Heart right ventricle (tissue), 16 donors: ENCODE data around the gene SLIT1. TPM values are rescaled to one million over a fixed set of nuclear protein-coding genes. Genes with fewer than 3 reads are reported as not detected.

Experiments used
- ATAC-seq, 8 donors: fragments of 200-7000 bp; cut with Tn5 transposase; one replicate each; pipeline ENCODE4 v1.9.1; 2020; ENCODE audit warnings: mild to moderate bottlenecking in 8 of 8, moderate library complexity in 8 of 8, moderate number of reproducible peaks in 1 of 8
- DNase-seq, 2 donors: peaks; one replicate each; pipeline ENCODE4 v3.0.0-alpha.2; 2020
- H3K27ac ChIP-seq, 10 donors: fragments of 200-600 bp; sonication (generic) in 2 of 10; one replicate each; pipeline versions ENCODE4 v1.5.0 to v1.8.0; 2020 to 2022; ENCODE audit warnings: mild to moderate bottlenecking in 3 of 10
- H3K27me3 ChIP-seq, 7 donors: fragments of 200-600 bp; one replicate each; pipeline ENCODE4 v1.8.0; 2021 to 2022; ENCODE audit warnings: mild to moderate bottlenecking in 2 of 7
- H3K36me3 ChIP-seq, 9 donors: fragments of 200-600 bp; sonication (generic) in 1 of 9; one replicate each; pipeline versions ENCODE4 v1.5.0 to v1.8.0; 2020 to 2022; ENCODE audit warnings: mild to moderate bottlenecking in 2 of 9
- H3K4me1 ChIP-seq, 9 donors: fragments of 200-600 bp; sonication (generic) in 1 of 9; one replicate each; pipeline versions ENCODE4 v1.5.0 to v1.8.0; 2020 to 2022; ENCODE audit warnings: mild to moderate bottlenecking in 4 of 9
- H3K4me3 ChIP-seq, 10 donors: fragments of 200-600 bp; sonication (generic) in 2 of 10; one replicate each; pipeline versions ENCODE4 v1.5.0 to v1.8.0; 2020 to 2022; ENCODE audit warnings: mild to moderate bottlenecking in 7 of 10, moderate library complexity in 2 of 10
- H3K9me3 ChIP-seq, 11 donors: fragments of 200-600 bp in 10 of 11; sonication (generic) in 2 of 11; one replicate each; pipeline versions ENCODE4 v1.5.0 to v1.8.0; 2013 to 2022; ENCODE audit warnings: mild to moderate bottlenecking in 2 of 11, control low read depth in 1 of 11, moderate library complexity in 1 of 11
- CTCF ChIP-seq, 9 donors: fragments of 200-600 bp; sonication (generic) in 2 of 9; IDR thresholded peaks; one replicate each; pipeline versions ENCODE4 v1.5.0 to v1.8.0; 2021 to 2022; ENCODE audit warnings: antibody characterized with exemption in 9 of 9, mild to moderate bottlenecking in 5 of 9, moderate library complexity in 1 of 9
- WGBS, 2 donors: extraction: QIAGEN DNeasy Blood & Tissue Kit; methylation state at CpG; one replicate each; pipeline ENCODE4 v1.1.7; 2013; ENCODE audit warnings: inconsistent platforms in 1 of 2; 5-methylcytosine and 5-hydroxymethylcytosine counted together
- intact Hi-C, 10 donors: fragments of 100-400 bp; cut with DNase I; formaldehyde crosslinking; loops; one replicate each; pipeline versions ENCODE4 v1.11.1 to v1.14.2; 2022
- polyA plus RNA-seq, 2 donors: library from polyadenylated mRNA; stranded (reverse); fragments of 200-250 nt; gene quantifications; one replicate each; pipeline ENCODE4 v1.2.3, GENCODE V29; 2013
- total RNA-seq, 10 donors: library from RNA; stranded (reverse); fragmentation: NEBNext Ultra II Directional in 3 of 10; extraction: Animal tissue kit (Norgen Biotek cat#: 25700) in 3 of 10; gene quantifications; one replicate each; pipeline versions ENCODE4 v1.2.1 to v1.2.4, GENCODE V29; 2021 to 2023
- donor health status: Arrhythmogenic right ventricular cardiomyopathy.
- donor health status: ischemic (EF 13 %, LVEDD 7.1; RV severe dilation, severe dysfunction).
- donor health status: healthy with polysubstance abuse.
- donor health status: DM: no; HTN: yes; CAD: no.
- donor health status: DM: no; HTN: no; CAD: no.
- donor health status: ischemic (EF 25% LVEDD 6.9; RV normal size, moderate dysfunction).
- donor health status: ischemic (EF 25% LVEDD 5.7; RV mildly dilated, moderate dysfunction).
- donor health status: healthy.
- donor health status: DM: yes; HTN: yes; CAD: no.
- donor health status: Ischemic cardiomyopathy.
- donor health status: ischemic (EF 35%, LVEDD 5.7; RV mildly dilated, moderate dysfunction).
- donor health status: nonischemic (EF 11% LVEDD 7.7; RV severe dilation, severe dysfunction).
- donor health status: DM: yes; HTN: yes; CAD: no.
- donor health status: PGD.
- donor health status: ischemic (EF 29% LVEDD 5.4; RV normal size, mild dysfunction).
- donor health status: nonischemic (EF 23%, LVEDD 6.1; RV moderate dilation, normal function).

The SLIT1 gene
- total and polyA plus RNA-seq, 12 donors, result 0.04 to 0.31 (median 0.13) TPM; not detected in 1

GRCh38 chr10:97224483-97225435 lies 39.0 kb upstream of the SLIT1 start:
- intact Hi-C loops, result no loop called here
- WGBS, 2 donors, result 80 to 84% methylated on average over 4 of the region's 4 CpGs
- Histone ChIP-seq H3K4me1 (peaks cover 0 to 11% (median 0%) of the 10 kb centered on the region in 9 donors), H3K36me3 (peaks cover 0 to 77% (median 5%) of the 10 kb centered on the region in 9 donors), H3K27me3 (no peaks in the 10 kb centered on the region), H3K27ac (no peak overlapping the region), H3K9me3 (no peaks in the 10 kb centered on the region), H3K4me3 (no peak overlapping the region)
- DNase-seq, result no peak
- no peak for ATAC-seq
- no peak for TF ChIP-seq CTCF (IDR thresholded peaks at IDR 0.05)

- DNase-seq (no peak), ATAC-seq (no peak)
- intact Hi-C loops, result no loop called here
- Histone ChIP-seq H3K4me3 (no peak overlapping the region), H3K27ac (no peak overlapping the region), H3K27me3 (no peaks in the 10 kb centered on the region), H3K9me3 (no peaks in the 10 kb centered on the region), H3K36me3 (peaks cover 0 to 54% (median 0%) of the 10 kb centered on the region in 9 donors), H3K4me1 (peaks cover 0 to 22% (median 0%) of the 10 kb centered on the region in 9 donors)
- 90 to 94% methylated on average over 6 of the region's 6 CpGs for WGBS, 2 donors
- no peak for TF ChIP-seq CTCF (IDR thresholded peaks at IDR 0.05)
Observed at GRCh38 chr10:97222326-97222961, 36.7 kb upstream of the SLIT1 start.

- Histone ChIP-seq H3K4me1 (peaks cover 0 to 27% (median 0%) of the 10 kb centered on the region in 9 donors), H3K9me3 (no peaks in the 10 kb centered on the region), H3K27me3 (no peaks in the 10 kb centered on the region), H3K27ac (no peak overlapping the region), H3K4me3 (no peak overlapping the region), H3K36me3 (peaks cover 0 to 33% (median 0%) of the 10 kb centered on the region in 9 donors)
- intact Hi-C loops, result no loop called here
- TF ChIP-seq CTCF (IDR thresholded peaks at IDR 0.05), result no peak
- ATAC-seq, result no peak
- 92 to 95% methylated on average over 3 of the region's 3 CpGs for WGBS, 2 donors
- DNase-seq, result no peak
Observed at GRCh38 chr10:97220355-97220754, 34.6 kb upstream of the SLIT1 start.

- whole genome bisulfite sequencing, 2 donors, result 83 to 90% methylated on average over 3 of the region's 3 CpGs
- H3K36me3 ChIP-seq, result peaks cover 0 to 7% (median 0%) of the 10 kb centered on the region in 9 donors
- DNase-seq (no peak), ATAC-seq (no peak)
- H3K4me3 ChIP-seq, result no peak overlapping the region
- no peaks in the 10 kb centered on the region for H3K9me3 ChIP-seq
- H3K27me3 ChIP-seq, result peaks cover 0 to 3% (median 0%) of the 10 kb centered on the region in 7 donors
- intact Hi-C loops, result no loop called here
- no peak for TF ChIP-seq CTCF (IDR thresholded peaks at IDR 0.05)
- peak overlapping the region in 1 of 10 donors; percentile 16 for H3K27ac ChIP-seq
- peaks cover 0 to 17% (median 0%) of the 10 kb centered on the region in 9 donors for H3K4me1 ChIP-seq
Observed at GRCh38 chr10:97217299-97217698, 31.5 kb upstream of the SLIT1 start.
